ENCODE data around the gene STIM1.

The STIM1 gene

DNA sequence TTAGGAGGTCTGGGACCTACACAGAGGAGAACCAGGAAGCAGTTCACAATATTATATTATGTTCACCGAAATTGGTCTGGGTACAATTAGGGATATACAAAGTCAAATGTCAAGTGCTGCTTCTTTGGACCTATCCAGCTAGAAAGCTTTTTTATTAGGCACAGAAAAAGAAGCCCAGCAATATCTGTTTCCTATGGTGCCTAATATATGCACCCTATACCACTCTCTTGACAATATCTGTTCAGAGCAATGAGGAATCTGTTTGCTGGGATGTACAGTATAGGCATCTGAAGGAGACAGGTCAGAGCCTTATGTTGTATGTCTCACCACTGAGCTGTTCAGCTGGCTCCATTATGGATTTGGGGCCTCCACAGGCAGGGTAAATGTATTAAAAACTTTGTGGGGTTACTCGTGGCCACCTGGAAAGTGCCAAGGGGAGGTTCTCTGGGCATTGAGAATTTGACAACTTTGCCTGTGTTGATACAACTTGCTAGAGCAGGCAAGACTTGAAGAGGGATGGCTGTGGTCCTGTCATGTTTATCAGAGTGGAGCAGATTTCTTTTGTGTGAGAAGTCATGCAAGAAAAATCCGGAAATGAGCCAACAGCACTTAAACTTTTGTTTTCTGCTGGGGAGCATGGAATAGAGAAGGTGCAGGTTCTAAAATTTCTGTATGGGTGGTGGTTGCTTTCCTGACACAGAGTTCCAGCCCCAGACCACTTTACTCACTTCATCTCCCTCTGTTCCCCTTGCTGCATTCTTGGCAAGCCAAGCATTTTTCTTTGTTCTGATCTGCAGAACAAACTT is 10.1 kb downstream of the STIM1 start:
- ChIA-PET CTCF (interaction anchor here (1.4 kb wide), 1 partner anchor 11 kb away, joined by 7 read pairs; the partner anchor contains the start of gene STIM1), POLR2A (ENCODE audit: low non-redundant PET) (no interaction called here)
- DNase-seq (ENCODE audit: low spot score) = peak; percentile 34
- TF ChIP-seq, protein P1, sequence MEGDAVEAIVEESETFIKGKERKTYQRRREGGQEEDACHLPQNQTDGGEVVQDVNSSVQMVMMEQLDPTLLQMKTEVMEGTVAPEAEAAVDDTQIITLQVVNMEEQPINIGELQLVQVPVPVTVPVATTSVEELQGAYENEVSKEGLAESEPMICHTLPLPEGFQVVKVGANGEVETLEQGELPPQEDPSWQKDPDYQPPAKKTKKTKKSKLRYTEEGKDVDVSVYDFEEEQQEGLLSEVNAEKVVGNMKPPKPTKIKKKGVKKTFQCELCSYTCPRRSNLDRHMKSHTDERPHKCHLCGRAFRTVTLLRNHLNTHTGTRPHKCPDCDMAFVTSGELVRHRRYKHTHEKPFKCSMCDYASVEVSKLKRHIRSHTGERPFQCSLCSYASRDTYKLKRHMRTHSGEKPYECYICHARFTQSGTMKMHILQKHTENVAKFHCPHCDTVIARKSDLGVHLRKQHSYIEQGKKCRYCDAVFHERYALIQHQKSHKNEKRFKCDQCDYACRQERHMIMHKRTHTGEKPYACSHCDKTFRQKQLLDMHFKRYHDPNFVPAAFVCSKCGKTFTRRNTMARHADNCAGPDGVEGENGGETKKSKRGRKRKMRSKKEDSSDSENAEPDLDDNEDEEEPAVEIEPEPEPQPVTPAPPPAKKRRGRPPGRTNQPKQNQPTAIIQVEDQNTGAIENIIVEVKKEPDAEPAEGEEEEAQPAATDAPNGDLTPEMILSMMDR (conservative IDR thresholded peaks at IDR 0.05; ENCODE audit: low read depth) = no peak
- H3K27ac ChIP-seq = no peak overlapping the region

DNA sequence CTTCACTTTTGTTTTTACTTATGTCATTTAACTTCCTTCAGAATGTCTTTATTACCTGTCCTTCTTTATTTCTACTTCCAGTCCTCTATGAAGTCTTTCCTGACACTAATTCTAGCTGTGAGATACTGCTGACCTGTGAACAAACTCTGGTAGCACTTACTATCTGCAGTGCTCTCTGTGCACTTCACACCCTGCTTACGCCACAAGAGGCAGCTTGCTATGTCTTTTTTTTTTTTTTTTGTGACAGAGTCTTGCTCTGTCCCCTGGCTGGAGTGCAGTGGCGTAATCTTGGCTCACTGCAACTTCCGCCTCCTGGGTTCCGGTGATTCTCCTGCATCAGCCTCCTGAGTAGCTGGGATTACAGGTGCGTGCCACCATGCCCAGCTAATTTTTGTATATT is 10.7 kb downstream of the STIM1 start:
- peak overlapping the region; percentile 53; the same call in 1 of the 2 replicates for H3K27ac ChIP-seq
- ChIA-PET CTCF (interaction anchor here (1.4 kb wide), 1 partner anchor 12 kb away, joined by 7 read pairs; the partner anchor contains the start of gene STIM1), POLR2A (ENCODE audit: low non-redundant PET) (no interaction called here)
- TF ChIP-seq, protein P1 (conservative IDR thresholded peaks at IDR 0.05; ENCODE audit: low read depth) = no peak
- DNase-seq (ENCODE audit: low spot score) = no peak

DNA sequence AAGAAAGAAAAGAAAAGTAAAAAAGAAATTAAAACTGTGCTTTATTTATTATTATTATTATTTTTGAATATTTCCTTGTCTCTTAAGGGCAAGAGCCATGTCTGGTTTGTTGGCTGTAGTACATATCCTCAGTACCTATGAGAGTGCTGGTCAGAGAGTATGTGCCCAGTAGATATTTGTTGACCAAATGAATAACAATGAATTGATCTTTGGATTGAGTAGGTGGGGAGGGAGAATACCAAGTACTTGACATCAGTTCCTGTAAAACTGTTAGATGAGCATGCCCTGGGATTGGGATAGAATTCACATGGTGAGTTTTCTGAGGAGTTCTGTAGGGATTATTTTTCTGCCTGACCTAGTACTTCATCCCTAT is 11.4 kb downstream of the STIM1 start:
- TF ChIP-seq, protein P1 (conservative IDR thresholded peaks at IDR 0.05; ENCODE audit: low read depth) = no peak
- H3K27ac ChIP-seq = no peak overlapping the region
- POLR2A ChIA-PET (ENCODE audit: low non-redundant PET) = no interaction called here
- CTCF ChIA-PET = no interaction called here
- no peak for DNase-seq (ENCODE audit: low spot score)

DNA sequence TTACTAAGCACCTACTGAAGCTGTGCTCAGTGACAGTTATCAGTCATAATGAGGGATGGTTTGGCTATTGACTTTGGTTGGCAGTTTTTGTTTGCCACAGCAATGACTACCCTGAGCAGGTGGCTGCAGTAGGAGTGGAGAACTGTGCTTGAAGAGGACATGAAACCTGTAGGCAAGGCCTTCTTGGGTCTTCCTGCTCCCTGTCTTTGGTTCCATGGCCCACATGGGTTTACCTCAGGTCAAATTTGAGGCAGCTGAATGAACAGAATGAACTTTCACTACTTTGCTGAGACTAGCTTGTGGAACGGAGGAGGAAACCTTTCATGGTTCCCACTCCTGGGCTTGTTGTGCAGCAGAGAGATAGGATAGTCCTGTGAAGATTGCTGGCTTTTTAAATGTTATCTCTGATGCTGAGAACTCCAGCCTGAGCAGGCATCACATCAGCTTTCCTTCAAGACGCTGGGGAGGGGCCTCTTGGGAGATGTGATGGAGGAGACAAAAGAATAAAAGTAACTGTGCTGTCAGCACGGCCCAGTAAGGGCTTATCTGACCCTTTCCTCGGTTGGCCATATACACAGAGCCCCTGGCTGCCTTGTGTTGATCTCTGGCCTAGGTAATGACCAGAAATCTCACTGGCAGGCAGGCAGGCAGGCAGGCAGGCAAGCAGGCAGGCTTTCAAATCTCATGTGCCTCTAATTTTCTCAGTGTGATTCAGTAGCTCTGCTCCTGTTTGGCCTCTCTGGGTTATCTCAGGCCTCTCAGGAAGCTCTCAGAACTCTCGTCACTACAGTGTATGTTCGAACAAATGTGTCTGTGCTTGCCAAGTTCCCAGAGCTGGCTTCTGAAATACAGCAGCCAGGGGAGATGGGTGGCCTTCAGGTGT is 12.0 kb downstream of the STIM1 start:
- DNase-seq (ENCODE audit: low spot score) = no peak
- H3K27ac ChIP-seq = no peak overlapping the region
- TF ChIP-seq, protein P1 (conservative IDR thresholded peaks at IDR 0.05; ENCODE audit: low read depth) = no peak
- POLR2A ChIA-PET (ENCODE audit: low non-redundant PET) = no interaction called here
- CTCF ChIA-PET = interaction anchor here (0.6 kb wide), 1 partner anchor 38 kb away, joined by 4 read pairs; no protein-coding TSS in a partner anchor

DNA sequence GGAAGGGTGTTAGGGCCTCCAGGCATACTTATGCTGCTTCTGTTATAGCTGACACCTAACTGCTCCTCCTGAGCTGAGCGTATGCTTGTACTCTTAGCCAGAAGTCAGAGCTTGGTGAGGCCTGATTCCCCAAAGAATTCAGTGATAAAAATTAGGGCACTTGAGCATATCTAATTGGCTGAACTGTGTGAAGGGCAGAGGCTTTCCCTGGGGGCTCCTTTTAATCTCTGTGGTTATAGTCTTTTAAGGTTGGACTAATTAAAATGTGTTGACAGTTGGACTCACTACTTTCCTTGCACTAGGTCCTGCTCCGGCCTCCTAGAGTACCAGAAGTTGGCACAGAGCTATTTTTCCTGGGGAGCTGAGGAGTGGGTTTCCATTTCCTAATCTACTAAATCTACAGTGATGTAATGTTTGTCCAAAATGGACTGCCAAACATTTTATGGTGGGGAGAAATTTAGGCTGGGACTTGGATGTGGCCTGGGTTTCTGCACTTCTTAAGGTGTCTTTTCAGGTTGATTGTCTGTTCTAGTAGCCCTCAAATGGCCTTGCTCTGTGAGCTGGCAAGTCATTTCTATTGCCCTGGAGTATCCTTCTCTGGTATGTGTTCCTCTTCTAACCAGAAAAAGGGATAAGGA is 18.4 kb downstream of the STIM1 start:
- H3K27ac ChIP-seq = no peak overlapping the region
- CTCF ChIA-PET = interaction anchor here (0.9 to 1.7 kb wide), 2 partner anchors 19 kb away, joined by 3 to 7 read pairs; partner anchors contain the start of gene STIM1
- TF ChIP-seq, protein P1 (conservative IDR thresholded peaks at IDR 0.05; ENCODE audit: low read depth) = no peak
- DNase-seq (ENCODE audit: low spot score) = no peak
- POLR2A ChIA-PET (ENCODE audit: low non-redundant PET) = no interaction called here

DNA sequence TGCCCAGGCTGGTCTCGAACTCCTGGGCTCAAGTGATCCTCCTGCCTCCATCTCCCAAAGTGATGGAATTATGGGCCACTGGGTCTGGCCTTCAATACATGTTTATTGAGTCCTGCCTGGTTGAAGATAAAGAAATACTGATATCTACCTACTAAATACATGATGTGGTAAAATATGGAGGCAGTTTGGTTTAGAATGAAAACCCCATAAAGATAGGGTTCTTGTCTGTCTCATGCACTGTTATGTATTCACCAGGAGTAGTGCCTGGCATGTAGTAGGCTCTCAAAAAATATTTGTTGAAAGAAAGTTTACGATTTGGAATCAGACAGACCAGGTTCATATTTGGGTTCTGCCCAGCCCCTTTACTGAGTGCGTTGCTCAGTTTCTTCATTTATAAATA is 21.1 kb downstream of the STIM1 start:
- no peak for DNase-seq (ENCODE audit: low spot score)
- TF ChIP-seq, protein P1 (conservative IDR thresholded peaks at IDR 0.05; ENCODE audit: low read depth) = no peak
- no peak overlapping the region for H3K27ac ChIP-seq
- POLR2A ChIA-PET (ENCODE audit: low non-redundant PET) = no interaction called here
- CTCF ChIA-PET = interaction anchor here (1.5 kb wide), 1 partner anchor 22 kb away, joined by 4 read pairs; no protein-coding TSS in a partner anchor
